Panc1 (cell line): ENCODE results near the gene PGM2. TPM values are rescaled to one million over a fixed set of nuclear protein-coding genes. Genes with fewer than 3 reads are reported as not detected.

Experiments
- ATAC-seq: fragments of 200-7000 bp; cut with Tn5 transposase; 2 replicates; pipeline ENCODE4 v1.9.1; 2020; ENCODE audit warnings: mild to moderate bottlenecking, moderate library complexity
- BruUV-seq: library from RNA; stranded (reverse); fragments of 400-500 nt; replicated peaks from 2 replicates; lab custom pipeline; 2021; lab: Mats Ljungman, UMichigan
- CTCF ChIA-PET: fragments of 300-600 bp; sonication (Branson Sonifier 250); formaldehyde crosslinking; loops from one replicate; lab custom pipeline; 2022; ENCODE audit warnings: antibody characterized with exemption; lab: Charles Lee
- POLR2A ChIA-PET: fragments of 300-600 bp; sonication (Branson Sonifier 250); formaldehyde crosslinking; loops from one replicate; lab custom pipeline; 2022; ENCODE audit warnings: antibody characterized with exemption; lab: Charles Lee
- DNase-seq: peaks from one replicate; pipeline ENCODE4 v3.0.0-alpha.2; 2010; ENCODE audit warnings: low read depth, low spot score
- H3K27ac ChIP-seq: 2 replicates; pipeline ENCODE4 v1.5.1; 2011; ENCODE audit warnings: mild to moderate bottlenecking, low read length, inconsistent platforms
- H3K27me3 ChIP-seq: fragments of 200-500 bp; sonication (Bioruptor generic); 2 replicates; pipeline ENCODE4 v1.6.0; 2014; ENCODE audit warnings: low read length, inconsistent platforms; ENCODE audit not compliant: control insufficient read depth, insufficient read depth
- H3K36me3 ChIP-seq: fragments of 200-500 bp; sonication (Bioruptor generic); 2 replicates; pipeline ENCODE4 v1.5.1; 2014; ENCODE audit warnings: inconsistent platforms, mild to moderate bottlenecking, low read length, moderate library complexity; ENCODE audit not compliant: control insufficient read depth, insufficient read depth
- H3K4me1 ChIP-seq: 2 replicates; pipeline ENCODE4 v1.5.1; 2011; ENCODE audit warnings: inconsistent platforms, mild to moderate bottlenecking, low read length, moderate library complexity; ENCODE audit not compliant: control insufficient read depth, insufficient read depth
- H3K4me3 ChIP-seq, 2 experiments: 2 replicates each; pipeline ENCODE4 v1.5.1; 2011 to 2012; ENCODE audit warnings: low read depth in 2 of 2, low read length in 2 of 2, mild to moderate bottlenecking in 2 of 2, inconsistent platforms in 1 of 2, moderate library complexity in 1 of 2
- H3K9me3 ChIP-seq: fragments of 200-500 bp; sonication (Bioruptor generic); 2 replicates; pipeline ENCODE4 v1.5.1; 2014; ENCODE audit warnings: low read depth, mild to moderate bottlenecking, inconsistent platforms, low read length, moderate library complexity; ENCODE audit not compliant: control insufficient read depth, insufficient read depth
- POLR2AphosphoS5 ChIP-seq: IDR thresholded peaks from 2 replicates; pipeline ENCODE4 v1.6.1; 2012; ENCODE audit warnings: mild to moderate bottlenecking, low read depth, low read length, moderate library complexity
- SIN3A ChIP-seq: IDR thresholded peaks from 2 replicates; pipeline ENCODE4 v1.6.1; 2012; ENCODE audit warnings: low read depth, mild to moderate bottlenecking, low read length, moderate library complexity, borderline replicate concordance; ENCODE audit not compliant: insufficient read depth
- TCF7L2 ChIP-seq: IDR thresholded peaks from 2 replicates; pipeline ENCODE4 v1.6.1; 2011; ENCODE audit warnings: mild to moderate bottlenecking, low read depth, low read length, inconsistent platforms
- in situ Hi-C: cut with HindIII; loops from 2 replicates; pipeline ENCODE4 v1.10.0; 2016; ENCODE audit warnings: low sequenced_read_pairs, low pct_unique_long_range_greater_than_20kb
- intact Hi-C: fragments of 100-400 bp; cut with micrococcal nuclease; formaldehyde crosslinking; loops from one replicate; pipeline ENCODE4 v1.10.0; 2022; ENCODE audit not compliant: unreplicated experiment
- total RNA-seq: library from RNA; stranded (reverse); gene quantifications from one replicate; pipeline ENCODE4 v1.2.1, GENCODE V29; 2021; ENCODE audit not compliant: unreplicated experiment
- TF ChIP-seq, protein P1 (sequence below), 2 experiments: IDR thresholded peaks; 2 replicates each; pipeline ENCODE4 v1.6.1; 2011 to 2012; ENCODE audit warnings: low read depth in 2 of 2, control low read depth in 1 of 2, low read length in 1 of 2, mild to moderate bottlenecking in 1 of 2, moderate library complexity in 1 of 2; ENCODE audit not compliant: insufficient read depth in 1 of 2
- TF ChIP-seq, protein P2 (sequence below): fragments of 450-650 bp; IDR thresholded peaks from 2 replicates; pipeline ENCODE4 v1.5.1; 2017; ENCODE audit warnings: mild to moderate bottlenecking

PGM2 gene
- total RNA-seq, 1 experiment from 2014 or later, result 15.4 TPM

DNA sequence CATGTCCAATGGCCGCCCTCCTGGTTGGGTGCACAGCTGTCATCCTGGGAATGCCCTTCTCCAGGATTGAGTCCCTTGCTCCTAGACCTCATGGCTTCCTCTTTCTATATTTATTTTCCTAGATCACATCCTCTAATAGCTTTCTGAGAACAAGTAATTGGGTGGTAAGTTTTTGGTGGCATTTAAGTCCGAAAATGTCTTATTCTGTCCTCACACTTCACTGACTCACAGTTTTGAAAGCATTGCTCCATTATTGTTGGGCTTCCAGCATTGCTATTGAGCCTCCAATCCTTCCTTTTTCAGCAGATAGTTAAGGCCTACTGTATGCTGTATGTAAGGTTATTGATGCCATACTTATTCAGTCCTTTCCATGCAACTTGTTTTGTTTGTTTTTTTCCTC, 25.9 kb downstream of the PGM2 start:
- intact Hi-C loops, result no loop called here
- CTCF ChIA-PET, result no interaction called here

DNA sequence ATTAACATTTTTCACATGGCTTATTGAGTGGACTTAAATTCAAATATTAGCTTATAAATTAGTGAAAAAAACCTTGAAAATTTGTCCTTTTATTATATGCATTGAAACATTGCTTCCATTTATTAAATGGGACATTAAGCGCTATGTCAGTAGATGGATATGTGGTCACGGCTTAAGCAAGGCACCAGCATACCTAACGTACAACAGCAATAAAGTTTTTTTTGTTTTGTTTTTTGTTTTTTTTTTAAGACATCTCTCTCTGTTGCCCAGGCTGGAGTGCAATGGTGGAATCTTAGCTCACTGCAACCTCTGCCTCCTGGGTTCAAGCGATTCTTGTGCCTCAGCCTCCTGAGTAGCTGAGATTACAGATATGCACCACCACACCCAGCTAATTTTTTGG, 31.6 kb downstream of the PGM2 start:
- DNase-seq, result no peak
- POLR2A ChIA-PET, result no interaction called here

More for the DNA sequence above, 25.9 kb downstream of the PGM2 start:
- Histone ChIP-seq H3K4me3 (no peak overlapping the region), H3K4me1 (no peaks in the 10 kb centered on the region), H3K36me3 (no peaks in the 10 kb centered on the region), H3K27me3 (no peaks in the 10 kb centered on the region), H3K27ac (no peak overlapping the region), H3K9me3 (no peaks in the 10 kb centered on the region)
- no peak for TF ChIP-seq TCF7L2
- TF ChIP-seq, protein P1, sequence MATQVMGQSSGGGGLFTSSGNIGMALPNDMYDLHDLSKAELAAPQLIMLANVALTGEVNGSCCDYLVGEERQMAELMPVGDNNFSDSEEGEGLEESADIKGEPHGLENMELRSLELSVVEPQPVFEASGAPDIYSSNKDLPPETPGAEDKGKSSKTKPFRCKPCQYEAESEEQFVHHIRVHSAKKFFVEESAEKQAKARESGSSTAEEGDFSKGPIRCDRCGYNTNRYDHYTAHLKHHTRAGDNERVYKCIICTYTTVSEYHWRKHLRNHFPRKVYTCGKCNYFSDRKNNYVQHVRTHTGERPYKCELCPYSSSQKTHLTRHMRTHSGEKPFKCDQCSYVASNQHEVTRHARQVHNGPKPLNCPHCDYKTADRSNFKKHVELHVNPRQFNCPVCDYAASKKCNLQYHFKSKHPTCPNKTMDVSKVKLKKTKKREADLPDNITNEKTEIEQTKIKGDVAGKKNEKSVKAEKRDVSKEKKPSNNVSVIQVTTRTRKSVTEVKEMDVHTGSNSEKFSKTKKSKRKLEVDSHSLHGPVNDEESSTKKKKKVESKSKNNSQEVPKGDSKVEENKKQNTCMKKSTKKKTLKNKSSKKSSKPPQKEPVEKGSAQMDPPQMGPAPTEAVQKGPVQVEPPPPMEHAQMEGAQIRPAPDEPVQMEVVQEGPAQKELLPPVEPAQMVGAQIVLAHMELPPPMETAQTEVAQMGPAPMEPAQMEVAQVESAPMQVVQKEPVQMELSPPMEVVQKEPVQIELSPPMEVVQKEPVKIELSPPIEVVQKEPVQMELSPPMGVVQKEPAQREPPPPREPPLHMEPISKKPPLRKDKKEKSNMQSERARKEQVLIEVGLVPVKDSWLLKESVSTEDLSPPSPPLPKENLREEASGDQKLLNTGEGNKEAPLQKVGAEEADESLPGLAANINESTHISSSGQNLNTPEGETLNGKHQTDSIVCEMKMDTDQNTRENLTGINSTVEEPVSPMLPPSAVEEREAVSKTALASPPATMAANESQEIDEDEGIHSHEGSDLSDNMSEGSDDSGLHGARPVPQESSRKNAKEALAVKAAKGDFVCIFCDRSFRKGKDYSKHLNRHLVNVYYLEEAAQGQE (IDR thresholded peaks at IDR 0.05; ENCODE audit: insufficient read depth in 1 of 2, low read depth in 2 of 2, low read length in 1 of 2), result no peak
- TF ChIP-seq, protein P2, sequence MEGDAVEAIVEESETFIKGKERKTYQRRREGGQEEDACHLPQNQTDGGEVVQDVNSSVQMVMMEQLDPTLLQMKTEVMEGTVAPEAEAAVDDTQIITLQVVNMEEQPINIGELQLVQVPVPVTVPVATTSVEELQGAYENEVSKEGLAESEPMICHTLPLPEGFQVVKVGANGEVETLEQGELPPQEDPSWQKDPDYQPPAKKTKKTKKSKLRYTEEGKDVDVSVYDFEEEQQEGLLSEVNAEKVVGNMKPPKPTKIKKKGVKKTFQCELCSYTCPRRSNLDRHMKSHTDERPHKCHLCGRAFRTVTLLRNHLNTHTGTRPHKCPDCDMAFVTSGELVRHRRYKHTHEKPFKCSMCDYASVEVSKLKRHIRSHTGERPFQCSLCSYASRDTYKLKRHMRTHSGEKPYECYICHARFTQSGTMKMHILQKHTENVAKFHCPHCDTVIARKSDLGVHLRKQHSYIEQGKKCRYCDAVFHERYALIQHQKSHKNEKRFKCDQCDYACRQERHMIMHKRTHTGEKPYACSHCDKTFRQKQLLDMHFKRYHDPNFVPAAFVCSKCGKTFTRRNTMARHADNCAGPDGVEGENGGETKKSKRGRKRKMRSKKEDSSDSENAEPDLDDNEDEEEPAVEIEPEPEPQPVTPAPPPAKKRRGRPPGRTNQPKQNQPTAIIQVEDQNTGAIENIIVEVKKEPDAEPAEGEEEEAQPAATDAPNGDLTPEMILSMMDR, result no peak
- TF ChIP-seq SIN3A, result no peak
- POLR2A ChIA-PET, result no interaction called here
- in situ Hi-C loops, result no loop called here
- BruUV-seq, result no TSS peak
- DNase-seq, result no peak
- ATAC-seq, result no peak

More for the DNA sequence above, 31.6 kb downstream of the PGM2 start:
- in situ Hi-C loops, result no loop called here
- TF ChIP-seq, protein P2, result no peak
- TF ChIP-seq, protein P1 (IDR thresholded peaks at IDR 0.05; ENCODE audit: insufficient read depth in 1 of 2, low read depth in 2 of 2, low read length in 1 of 2), result no peak
- TF ChIP-seq TCF7L2 (no peak), POLR2AphosphoS5 (no peak), SIN3A (no peak)
- H3K27ac ChIP-seq, result no peak overlapping the region
- no peaks in the 10 kb centered on the region for H3K9me3 ChIP-seq
- H3K4me3 ChIP-seq, result no peak overlapping the region
- no peaks in the 10 kb centered on the region for H3K36me3 ChIP-seq
- ATAC-seq, result no peak
- no peaks in the 10 kb centered on the region for H3K4me1 ChIP-seq
- CTCF ChIA-PET, result no interaction called here
- BruUV-seq, result no TSS peak
- intact Hi-C loops, result no loop called here
- H3K27me3 ChIP-seq, result no peaks in the 10 kb centered on the region
